ENCODE measurements around the gene STARD10.

DNA sequence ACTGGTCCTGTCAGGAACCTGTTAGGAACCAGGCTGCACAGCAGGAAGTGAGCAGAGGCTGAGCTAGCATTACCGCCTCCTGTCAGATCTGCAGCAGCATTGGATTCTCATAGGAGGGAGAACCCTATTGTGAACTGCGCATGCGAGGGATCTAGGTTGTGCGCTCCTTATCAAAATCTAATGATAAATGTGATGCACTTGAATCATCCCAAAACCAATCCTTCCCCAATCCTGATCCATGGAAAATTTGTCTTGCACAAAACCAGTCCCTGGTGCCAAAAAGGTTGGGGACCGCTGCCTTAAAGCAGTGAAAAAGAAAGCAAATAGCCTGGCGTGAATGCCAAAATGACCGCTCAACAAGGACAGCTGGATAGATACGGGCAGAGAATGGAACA is 39.7 kb downstream of the STARD10 start:
- TF ChIP-seq CTCF (IDR thresholded peaks at IDR 0.05 in 8 of 11, conservative IDR thresholded peaks at IDR 0.05 in 3 of 11) (no peak), POLR2AphosphoS5 (IDR thresholded peaks at IDR 0.05) (no peak), POLR2A (IDR thresholded peaks at IDR 0.05) (no peak)

All from spleen (tissue), 7 donors.